Coronary artery (tissue), 2 donors: ENCODE data around the gene DNAAF6.

ENCODE experiments used
- DNase-seq: peaks from one replicate; pipeline ENCODE4 v3.0.0-alpha.2; 2017; ENCODE audit warnings: low spot score
- H3K27ac ChIP-seq, 2 donors: fragments of 200-600 bp; sonication (generic); one replicate each; pipeline ENCODE4 v1.5.1; 2016 to 2019
- H3K4me3 ChIP-seq: fragments of 200-600 bp; sonication (generic); 2 replicates; pipeline ENCODE4 v1.5.1; 2016; ENCODE audit warnings: mild to moderate bottlenecking, moderate library complexity
- CTCF ChIP-seq: fragments of 200-600 bp; sonication (generic); IDR thresholded peaks from one replicate; pipeline ENCODE4 v1.5.1; 2019; ENCODE audit warnings: antibody characterized with exemption

DNAAF6 gene

GRCh38 chrX:107199491-107199890, 6.9 kb upstream of the DNAAF6 start:
- TF ChIP-seq CTCF = no peak

GRCh38 chrX:107204068-107204605, 2.3 kb upstream of the DNAAF6 start:
- H3K4me3 ChIP-seq = no peak overlapping the region
- DNase-seq = no peak
- no peak for TF ChIP-seq CTCF
- H3K27ac ChIP-seq = no peak overlapping the region

More at GRCh38 chrX:107199491-107199890, 6.9 kb upstream of the DNAAF6 start:
- no peak for DNase-seq
- Histone ChIP-seq H3K4me3 (no peak overlapping the region), H3K27ac (no peak overlapping the region)

- no peak for DNase-seq
- Histone ChIP-seq H3K4me3 (no peak overlapping the region), H3K27ac (no peak overlapping the region)
- no peak for TF ChIP-seq CTCF
Observed at GRCh38 chrX:107206697-107207065, 270 bp downstream of the DNAAF6 start.

GRCh38 chrX:107207089-107207488, 678 bp downstream of the DNAAF6 start:
- Histone ChIP-seq H3K27ac (no peak overlapping the region), H3K4me3 (no peak overlapping the region)
- TF ChIP-seq CTCF = no peak
- DNase-seq = no peak

GRCh38 chrX:107207943-107208342, 1.5 kb downstream of the DNAAF6 start:
- H3K4me3 ChIP-seq = no peak overlapping the region
- TF ChIP-seq CTCF = no peak
- no peak overlapping the region for H3K27ac ChIP-seq
- DNase-seq = no peak

GRCh38 chrX:107213477-107213876, 7.1 kb downstream of the DNAAF6 start:
- TF ChIP-seq CTCF = no peak
- DNase-seq = no peak
- H3K4me3 ChIP-seq = no peak overlapping the region
- H3K27ac ChIP-seq = no peak overlapping the region

GRCh38 chrX:107226757-107227156, 20.3 kb downstream of the DNAAF6 start:
- TF ChIP-seq CTCF = no peak

More at GRCh38 chrX:107226757-107227156, 20.3 kb downstream of the DNAAF6 start:
- DNase-seq = no peak
- Histone ChIP-seq H3K27ac (no peak overlapping the region), H3K4me3 (no peak overlapping the region)
